Activated CD4-positive, alpha-beta T cell treated with anti-CD3 and anti-CD28 coated beads for 24 hours (primary cell): ENCODE data around the gene F13B.
"Not testable (repeated sequence)": the region's sequence is repeated elsewhere in the genome, so short reads cannot be mapped to it uniquely, and the experiment has no call there.

Experiments
- DNase-seq, 2 donors: peaks; one replicate each; pipeline ENCODE4 v3.0.0-alpha.2; 2020; ENCODE audit warnings: low read depth in 2 of 2

F13B gene

GRCh38 chr1:197042676-197043341, 24.3 kb downstream of the F13B start:
- no peak for DNase-seq

- DNase-seq = no peak
Observed at GRCh38 chr1:197041486-197042353, 25.3 kb downstream of the F13B start.

- DNase-seq = no peak
Observed at GRCh38 chr1:197036861-197037260, 30.2 kb downstream of the F13B start.

GRCh38 chr1:197034631-197035339, 32.3 kb downstream of the F13B start:
- DNase-seq = not testable (repeated sequence)

- no peak for DNase-seq
Observed at GRCh38 chr1:197029749-197030148, 37.3 kb downstream of the F13B start.

- no peak for DNase-seq
Observed at GRCh38 chr1:197027359-197027758, 39.7 kb downstream of the F13B start.

GRCh38 chr1:197024460-197024859, 42.6 kb downstream of the F13B start:
- DNase-seq = no peak

- DNase-seq = no peak
Observed at GRCh38 chr1:197021716-197022115, 45.3 kb downstream of the F13B start.

- DNase-seq = no peak
Observed at GRCh38 chr1:197017558-197018146, 49.4 kb downstream of the F13B start.

GRCh38 chr1:197016751-197017150, 50.3 kb downstream of the F13B start:
- DNase-seq = no peak

GRCh38 chr1:197013234-197013633, 53.8 kb downstream of the F13B start:
- no peak for DNase-seq

- DNase-seq = no peak
Observed at GRCh38 chr1:197011614-197012013, 55.4 kb downstream of the F13B start.

GRCh38 chr1:197008861-197009260, 58.2 kb downstream of the F13B start:
- DNase-seq = no peak

GRCh38 chr1:197003132-197003531, 63.9 kb downstream of the F13B start:
- no peak for DNase-seq

GRCh38 chr1:197001828-197002227, 65.2 kb downstream of the F13B start:
- DNase-seq = no peak

GRCh38 chr1:196997423-196997822, 69.6 kb downstream of the F13B start:
- no peak for DNase-seq

GRCh38 chr1:196993916-196994315, 73.1 kb downstream of the F13B start:
- DNase-seq = no peak

GRCh38 chr1:196991919-196992651, 75.0 kb downstream of the F13B start:
- not testable (repeated sequence) for DNase-seq
